ENCODE data around the gene MRPL54.

Gene MRPL54

DNA sequence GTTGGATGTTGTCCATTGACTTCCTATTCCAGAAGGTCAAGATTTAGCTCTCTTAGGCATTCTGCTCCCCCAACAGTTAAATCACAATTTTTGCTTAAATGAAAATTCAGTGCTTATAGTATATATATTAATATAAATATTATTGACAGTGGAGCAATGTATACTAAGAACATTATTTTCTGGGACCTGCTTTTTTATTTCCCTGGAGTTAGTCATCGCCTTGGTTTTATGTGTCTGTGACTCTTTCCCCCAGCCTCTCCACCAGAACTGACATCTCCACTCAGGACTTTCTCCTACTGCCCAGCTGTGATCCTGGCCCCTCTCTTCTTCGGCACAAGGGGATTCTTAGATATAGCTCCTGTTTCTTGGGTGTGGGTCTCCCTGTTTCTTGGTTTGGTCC lies 33.9 kb downstream of the MRPL54 start:
- Histone ChIP-seq H3K27ac (ENCODE audit: low read length) (no peak overlapping the region), H3K9ac (ENCODE audit: low read length) (no peak overlapping the region), H3K9me3 (ENCODE audit: insufficient read depth, low read length) (no peaks in the 10 kb centered on the region), H3K4me2 (ENCODE audit: low read length) (no peak overlapping the region), H3K27me3 (ENCODE audit: low read depth, low read length) (0 out of 2 replicates have a peak, but pooled peaks cover 4% of the 10 kb centered on the region), H4K20me1 (ENCODE audit: insufficient read depth, low read length) (no peaks in the 10 kb centered on the region), H3K4me1 (ENCODE audit: low read length) (no peaks in the 10 kb centered on the region), H2AFZ (ENCODE audit: low read depth, low read length) (no peak overlapping the region), H3K79me2 (ENCODE audit: low read length) (no peaks in the 10 kb centered on the region), H3K36me3 (replicated peaks; ENCODE audit: low read depth, low read length) (no peaks in the 10 kb centered on the region), H3K4me3 (ENCODE audit: low read length) (no peak overlapping the region)
- TF ChIP-seq EZH2phosphoT487 (IDR thresholded peaks at IDR 0.05; ENCODE audit: low read depth), result no peak
- TF ChIP-seq, protein P1, sequence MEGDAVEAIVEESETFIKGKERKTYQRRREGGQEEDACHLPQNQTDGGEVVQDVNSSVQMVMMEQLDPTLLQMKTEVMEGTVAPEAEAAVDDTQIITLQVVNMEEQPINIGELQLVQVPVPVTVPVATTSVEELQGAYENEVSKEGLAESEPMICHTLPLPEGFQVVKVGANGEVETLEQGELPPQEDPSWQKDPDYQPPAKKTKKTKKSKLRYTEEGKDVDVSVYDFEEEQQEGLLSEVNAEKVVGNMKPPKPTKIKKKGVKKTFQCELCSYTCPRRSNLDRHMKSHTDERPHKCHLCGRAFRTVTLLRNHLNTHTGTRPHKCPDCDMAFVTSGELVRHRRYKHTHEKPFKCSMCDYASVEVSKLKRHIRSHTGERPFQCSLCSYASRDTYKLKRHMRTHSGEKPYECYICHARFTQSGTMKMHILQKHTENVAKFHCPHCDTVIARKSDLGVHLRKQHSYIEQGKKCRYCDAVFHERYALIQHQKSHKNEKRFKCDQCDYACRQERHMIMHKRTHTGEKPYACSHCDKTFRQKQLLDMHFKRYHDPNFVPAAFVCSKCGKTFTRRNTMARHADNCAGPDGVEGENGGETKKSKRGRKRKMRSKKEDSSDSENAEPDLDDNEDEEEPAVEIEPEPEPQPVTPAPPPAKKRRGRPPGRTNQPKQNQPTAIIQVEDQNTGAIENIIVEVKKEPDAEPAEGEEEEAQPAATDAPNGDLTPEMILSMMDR (IDR thresholded peaks at IDR 0.05; ENCODE audit: low read depth, low read length), result no peak

DNA sequence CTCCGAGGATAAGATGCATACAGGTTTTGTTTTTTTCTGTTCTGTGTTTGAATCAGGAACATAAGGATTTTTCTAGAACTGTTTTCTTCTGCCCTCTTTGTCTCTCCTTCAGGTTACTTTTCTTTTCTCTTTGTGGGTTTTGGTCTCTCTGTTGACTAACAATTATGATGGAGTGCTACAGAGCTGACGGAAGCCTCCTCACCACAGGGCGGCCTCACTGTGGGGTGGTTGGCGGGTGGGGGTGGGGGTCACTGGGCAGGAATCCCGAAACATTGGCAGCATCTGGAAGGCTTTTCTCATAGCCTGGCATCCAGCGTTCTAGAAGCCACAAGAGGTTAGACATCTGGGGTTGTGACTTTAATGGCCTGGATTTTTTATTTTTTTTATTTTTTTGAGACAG lies 35.7 kb downstream of the MRPL54 start:
- Histone ChIP-seq H3K36me3 (replicated peaks; ENCODE audit: low read depth, low read length) (no peaks in the 10 kb centered on the region), H4K20me1 (ENCODE audit: insufficient read depth, low read length) (no peaks in the 10 kb centered on the region), H3K79me2 (ENCODE audit: low read length) (no peaks in the 10 kb centered on the region), H3K9ac (ENCODE audit: low read length) (no peak overlapping the region), H3K27ac (ENCODE audit: low read length) (no peak overlapping the region), H3K4me2 (ENCODE audit: low read length) (no peak overlapping the region), H2AFZ (ENCODE audit: low read depth, low read length) (no peak overlapping the region), H3K4me1 (ENCODE audit: low read length) (no peaks in the 10 kb centered on the region), H3K9me3 (ENCODE audit: insufficient read depth, low read length) (no peaks in the 10 kb centered on the region), H3K27me3 (ENCODE audit: low read depth, low read length) (0 out of 2 replicates have a peak, but pooled peaks cover 4% of the 10 kb centered on the region), H3K4me3 (ENCODE audit: low read length) (no peak overlapping the region)
- no peak for TF ChIP-seq EZH2phosphoT487 (IDR thresholded peaks at IDR 0.05; ENCODE audit: low read depth)
- TF ChIP-seq, protein P1 (IDR thresholded peaks at IDR 0.05; ENCODE audit: low read depth, low read length), result no peak

DNA sequence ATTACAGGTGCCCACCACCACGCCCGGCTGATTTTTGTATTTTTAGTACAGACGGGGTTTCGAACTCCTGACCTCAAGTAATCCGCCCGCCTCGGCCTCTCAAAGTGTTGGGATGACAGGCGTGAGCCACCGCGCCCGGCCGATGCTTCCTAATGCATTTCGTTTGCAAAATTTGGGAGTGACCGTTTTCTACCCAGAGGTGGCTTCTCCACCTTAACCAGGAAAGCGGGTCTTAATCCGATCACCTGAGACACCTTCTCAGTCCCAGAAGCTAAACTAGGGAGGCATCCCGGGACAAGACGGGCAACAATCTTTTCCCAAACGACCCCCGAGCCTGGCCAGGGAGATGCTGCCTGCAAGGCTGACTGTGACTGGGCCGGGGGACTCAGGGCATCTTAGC lies 38.5 kb downstream of the MRPL54 start:
- H4K20me1 ChIP-seq (ENCODE audit: insufficient read depth, low read length), result no peaks in the 10 kb centered on the region
- no peaks in the 10 kb centered on the region for H3K36me3 ChIP-seq (replicated peaks; ENCODE audit: low read depth, low read length)

DNA sequence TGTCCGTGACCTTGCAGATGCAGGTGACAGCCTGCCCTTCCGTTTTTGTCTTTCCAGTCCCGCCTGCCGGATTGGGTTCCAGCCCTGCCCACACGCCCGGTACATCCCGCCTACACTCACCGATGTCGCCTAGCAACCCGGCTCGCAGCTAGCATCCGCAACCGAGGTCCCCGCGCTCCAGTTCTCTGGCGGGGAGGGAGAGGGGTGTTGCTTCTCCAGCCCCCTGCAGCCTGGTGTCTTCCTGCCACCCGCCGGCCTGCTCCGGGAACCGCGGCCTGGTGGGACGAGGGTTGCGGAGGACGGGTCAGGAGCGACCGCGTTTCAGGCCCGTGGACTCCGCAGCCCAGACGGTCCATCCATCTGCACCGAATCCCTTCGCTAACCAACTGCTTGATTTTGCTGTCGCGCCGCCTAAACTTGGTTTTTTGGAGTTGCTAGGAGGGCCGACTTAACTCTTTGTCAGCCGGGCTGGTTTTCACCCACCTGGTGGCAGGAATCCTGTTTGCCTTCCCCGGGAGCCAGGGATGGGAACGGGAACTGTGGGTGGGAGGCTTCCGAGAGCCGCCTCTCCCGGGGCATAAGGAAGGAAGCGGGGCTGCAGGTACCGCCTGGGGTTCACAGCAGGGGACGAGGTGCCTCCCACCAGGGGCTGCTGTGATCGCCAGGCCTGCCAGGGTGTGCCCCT lies 39.1 kb downstream of the MRPL54 start:
- Histone ChIP-seq H2AFZ (ENCODE audit: low read depth, low read length) (no peak overlapping the region), H3K79me2 (ENCODE audit: low read length) (no peaks in the 10 kb centered on the region), H3K4me2 (ENCODE audit: low read length) (no peak overlapping the region), H3K27ac (ENCODE audit: low read length) (no peak overlapping the region), H3K4me1 (ENCODE audit: low read length) (no peaks in the 10 kb centered on the region), H3K9me3 (ENCODE audit: insufficient read depth, low read length) (no peaks in the 10 kb centered on the region), H3K4me3 (ENCODE audit: low read length) (no peak overlapping the region), H3K27me3 (ENCODE audit: low read depth, low read length) (0 out of 2 replicates have a peak, but pooled peaks cover 3% of the 10 kb centered on the region), H3K36me3 (replicated peaks; ENCODE audit: low read depth, low read length) (no peaks in the 10 kb centered on the region), H4K20me1 (ENCODE audit: insufficient read depth, low read length) (no peaks in the 10 kb centered on the region), H3K9ac (ENCODE audit: low read length) (no peak overlapping the region)
- TF ChIP-seq, protein P1 (IDR thresholded peaks at IDR 0.05; ENCODE audit: low read depth, low read length), result no peak
- TF ChIP-seq EZH2phosphoT487 (IDR thresholded peaks at IDR 0.05; ENCODE audit: low read depth), result no peak

More for the DNA sequence above, 38.5 kb downstream of the MRPL54 start:
- Histone ChIP-seq H3K4me1 (ENCODE audit: low read length) (no peaks in the 10 kb centered on the region), H2AFZ (ENCODE audit: low read depth, low read length) (no peak overlapping the region), H3K4me3 (ENCODE audit: low read length) (no peak overlapping the region), H3K9ac (ENCODE audit: low read length) (no peak overlapping the region), H3K27me3 (ENCODE audit: low read depth, low read length) (0 out of 2 replicates have a peak, but pooled peaks cover 4% of the 10 kb centered on the region), H3K4me2 (ENCODE audit: low read length) (no peak overlapping the region), H3K9me3 (ENCODE audit: insufficient read depth, low read length) (no peaks in the 10 kb centered on the region), H3K27ac (ENCODE audit: low read length) (no peak overlapping the region), H3K79me2 (ENCODE audit: low read length) (no peaks in the 10 kb centered on the region)
- no peak for TF ChIP-seq EZH2phosphoT487 (IDR thresholded peaks at IDR 0.05; ENCODE audit: low read depth)
- TF ChIP-seq, protein P1 (IDR thresholded peaks at IDR 0.05; ENCODE audit: low read depth, low read length), result no peak
